HL-60/S4 treated with phorbol 12-myristate 13-acetate at 8.2 ng/mL for 4 days and 3 days (cell line): ENCODE data around the gene FXYD7.
"Not testable (repeated sequence)": the region's sequence is repeated elsewhere in the genome, so short reads cannot be mapped to it uniquely, and the experiment has no call there.

Experiments
- in situ Hi-C: fragments of 300-500 bp; cut with MboI; formaldehyde crosslinking; loops from 2 replicates; pipeline ENCODE4 v1.15.0; 2022; ENCODE audit warnings: low sequenced_read_pairs

Gene FXYD7

GRCh38 chr19:35142606-35143230 is 337 bp upstream of the FXYD7 start:
- in situ Hi-C loops, result no loop called here

DNA sequence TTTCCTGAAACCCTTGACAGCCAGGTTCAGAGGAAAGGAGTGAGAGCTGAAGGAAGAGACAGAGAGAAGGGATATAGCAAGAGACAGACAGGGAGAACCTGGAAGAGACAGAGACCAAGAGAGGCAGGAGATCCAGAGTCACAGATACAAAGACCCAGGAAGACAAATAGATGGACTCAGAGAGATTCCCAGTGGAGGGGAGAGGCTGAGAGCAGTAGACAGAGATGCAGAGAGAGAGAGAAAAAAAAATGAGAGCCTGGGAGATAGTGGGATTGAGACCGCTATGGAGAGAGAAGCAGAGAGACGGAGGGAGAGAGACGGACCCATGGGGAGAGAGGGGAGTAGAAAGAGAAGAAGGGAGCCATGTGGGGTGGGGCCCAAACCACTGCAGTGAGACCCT is 763 bp downstream of the FXYD7 start:
- in situ Hi-C loops, result no loop called here

DNA sequence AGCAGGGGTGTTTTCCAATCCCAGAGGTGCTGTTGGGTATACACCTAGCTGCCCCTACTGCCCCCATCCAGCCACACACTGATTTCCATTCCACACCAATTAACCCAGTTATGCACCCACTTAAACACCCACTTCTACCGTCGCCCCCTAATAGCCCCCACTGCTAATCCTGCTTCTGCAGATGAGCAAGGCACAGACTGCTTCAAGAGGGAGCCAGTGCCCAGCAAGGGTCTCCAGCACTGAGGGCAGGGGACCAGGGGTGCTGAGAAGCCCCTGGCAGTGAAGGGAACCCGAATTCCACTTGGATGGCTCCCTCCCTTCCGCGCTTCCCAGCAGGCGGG is 1.2 kb downstream of the FXYD7 start:
- in situ Hi-C loops, result no loop called here

- in situ Hi-C loops, result no loop called here
Measured at GRCh38 chr19:35144600-35145436, 1.8 kb downstream of the FXYD7 start.

GRCh38 chr19:35146746-35147459 is 3.8 kb downstream of the FXYD7 start:
- in situ Hi-C loops, result no loop called here

- in situ Hi-C loops, result no loop called here
Measured at GRCh38 chr19:35149463-35149862, 6.4 kb downstream of the FXYD7 start.

DNA sequence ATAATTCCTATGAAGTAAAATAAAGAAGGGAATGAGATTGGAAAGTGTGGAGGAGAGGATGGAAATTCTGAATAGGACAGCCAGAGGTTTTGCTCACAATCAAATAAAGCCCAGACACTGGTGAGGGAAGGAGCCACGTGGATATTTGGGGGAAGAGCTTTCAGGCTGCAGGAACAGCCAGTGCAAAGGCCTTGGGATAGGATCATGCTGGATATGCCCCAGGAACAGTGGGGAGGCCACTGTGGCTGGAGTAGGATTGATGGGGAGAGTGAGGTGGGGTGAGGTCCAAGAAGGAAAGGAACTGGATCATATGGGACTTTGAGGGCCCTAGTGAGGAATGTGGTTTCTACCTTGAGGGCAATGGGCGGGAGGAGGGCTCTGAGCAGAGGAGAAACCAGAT is 7.4 kb downstream of the FXYD7 start:
- in situ Hi-C loops, result no loop called here

- in situ Hi-C loops, result no loop called here
Measured at GRCh38 chr19:35151273-35152065, 8.4 kb downstream of the FXYD7 start.

- in situ Hi-C loops, result not testable (repeated sequence)
Measured at GRCh38 chr19:35153129-35153522, 10.1 kb downstream of the FXYD7 start.

DNA sequence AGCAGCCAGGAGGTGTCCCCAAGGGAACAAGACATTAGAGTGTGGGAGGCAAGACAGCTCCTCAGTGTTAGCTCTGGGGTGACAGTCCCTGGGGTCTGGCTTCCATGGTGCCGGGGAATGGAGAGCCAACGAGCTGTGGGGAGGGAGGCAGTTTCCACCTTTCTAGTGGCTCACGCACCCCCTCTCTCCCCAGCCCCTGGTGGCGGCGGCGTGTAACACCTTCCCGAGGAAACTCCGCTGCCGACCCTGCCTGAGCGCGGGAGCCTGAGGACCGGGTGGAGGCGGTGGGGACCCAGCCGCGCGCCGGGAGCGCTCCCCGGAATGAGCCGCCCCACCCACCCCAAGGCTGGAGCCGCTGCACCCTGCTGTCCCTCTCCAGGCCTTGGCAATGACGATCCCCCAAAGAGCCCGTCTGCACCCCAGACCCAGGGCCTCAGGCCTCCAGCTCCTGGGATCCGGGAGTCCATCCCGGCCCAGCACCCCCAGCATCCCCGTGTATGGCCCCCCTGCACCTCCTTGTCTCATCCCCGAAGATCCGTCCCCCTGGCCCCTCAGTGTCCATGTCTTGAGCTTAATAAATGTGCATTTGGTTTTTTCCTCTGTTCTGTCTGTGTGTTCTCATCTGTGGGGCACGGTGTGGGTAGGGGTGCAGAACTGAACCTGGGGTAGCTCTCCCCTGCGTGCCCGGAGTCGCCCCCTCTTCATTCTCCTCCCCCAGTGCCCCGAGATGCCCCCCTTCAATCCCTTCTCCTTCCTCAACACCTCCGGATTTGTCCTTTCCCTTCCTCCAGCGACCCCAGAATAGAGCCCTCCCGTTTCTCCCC is 10.9 kb downstream of the FXYD7 start:
- in situ Hi-C loops, result no loop called here

DNA sequence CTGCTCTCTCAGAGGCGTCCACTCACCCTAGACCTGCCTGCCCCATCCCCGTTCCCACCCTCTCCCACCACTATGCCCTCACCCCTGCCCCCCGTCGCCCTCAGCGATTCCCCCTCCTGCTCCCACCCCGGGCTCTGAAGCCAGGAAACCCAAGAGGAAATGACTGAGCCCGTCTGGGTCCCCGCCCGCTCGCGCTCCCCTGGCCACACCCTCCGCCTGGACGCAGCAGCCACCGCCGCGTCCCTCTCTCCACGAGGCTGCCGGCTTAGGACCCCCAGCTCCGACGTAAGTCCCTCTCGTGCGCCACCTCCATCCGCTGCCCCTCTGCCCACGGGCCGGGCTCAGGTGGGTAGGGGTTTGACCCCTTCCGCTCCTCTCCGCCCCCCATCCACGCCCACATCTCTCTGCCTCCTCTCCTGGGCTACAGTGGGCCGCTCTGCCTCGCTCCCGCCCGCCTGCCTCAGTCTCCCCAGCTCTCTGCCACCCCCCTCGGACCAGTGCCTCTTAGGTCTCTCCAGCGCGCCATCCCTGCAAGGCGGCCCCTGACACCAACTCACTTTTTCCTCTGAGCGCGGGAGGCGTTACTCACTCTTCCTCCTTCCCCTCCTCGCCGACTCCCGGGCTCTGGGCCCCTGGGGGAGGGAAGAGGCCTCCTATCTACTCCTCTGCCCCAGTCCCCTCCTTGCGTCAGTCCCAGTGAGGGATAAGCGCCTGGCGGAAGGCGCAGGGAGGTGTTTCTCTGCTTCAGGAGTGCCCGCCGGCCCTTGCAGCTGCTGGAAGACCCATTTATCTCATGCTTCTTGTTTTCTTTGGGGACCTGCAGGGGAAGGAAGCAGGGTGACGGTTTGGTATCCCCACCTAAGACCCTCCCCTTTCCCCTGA is 11.7 kb downstream of the FXYD7 start, which contains the start of gene FXYD5:
FXYD5 (plus strand) TSS at position 211 of the 882 bp plus-strand sequence. CDS start 816 bp downstream, outside the sequence.
- in situ Hi-C loops, result no loop called here

GRCh38 chr19:35155441-35155840 is 12.4 kb downstream of the FXYD7 start:
- in situ Hi-C loops, result no loop called here

- in situ Hi-C loops, result no loop called here
Measured at GRCh38 chr19:35155981-35156672, 13.1 kb downstream of the FXYD7 start.

DNA sequence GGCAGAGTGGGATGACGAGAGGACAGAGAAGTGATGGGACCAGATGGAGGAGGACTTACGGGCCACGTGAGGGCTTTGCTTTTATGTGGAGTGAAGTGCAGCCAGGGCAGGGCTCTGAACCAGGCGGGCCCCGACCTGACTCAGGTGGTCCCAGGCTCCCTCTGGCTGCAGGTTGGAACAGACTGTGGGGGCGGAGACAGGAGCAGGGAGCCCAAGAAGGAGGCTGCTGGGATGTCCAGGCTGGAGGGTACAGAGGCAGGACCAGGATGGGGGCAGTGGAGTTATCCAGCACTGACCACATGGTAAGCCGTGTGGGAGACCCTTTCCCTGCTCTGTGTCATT is 13.6 kb downstream of the FXYD7 start:
- in situ Hi-C loops, result no loop called here

DNA sequence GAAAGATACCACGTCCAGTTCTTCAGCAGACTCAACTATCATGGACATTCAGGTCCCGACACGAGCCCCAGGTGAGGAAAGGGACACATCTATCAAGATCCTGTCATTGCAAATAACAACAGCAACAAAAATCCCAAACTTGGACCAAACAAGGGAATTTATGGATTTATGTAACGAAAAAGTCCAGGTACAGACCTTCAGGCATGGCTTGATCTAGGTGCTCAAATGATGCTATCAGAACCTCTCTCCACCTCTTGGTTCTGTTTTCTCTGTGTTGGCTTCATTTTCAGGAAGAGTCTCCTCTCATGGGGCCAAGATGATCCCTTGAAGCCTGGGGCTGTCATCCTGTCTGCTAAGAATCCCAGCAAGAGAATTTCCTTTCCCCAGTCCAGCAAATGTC is 14.4 kb downstream of the FXYD7 start:
- in situ Hi-C loops, result no loop called here

DNA sequence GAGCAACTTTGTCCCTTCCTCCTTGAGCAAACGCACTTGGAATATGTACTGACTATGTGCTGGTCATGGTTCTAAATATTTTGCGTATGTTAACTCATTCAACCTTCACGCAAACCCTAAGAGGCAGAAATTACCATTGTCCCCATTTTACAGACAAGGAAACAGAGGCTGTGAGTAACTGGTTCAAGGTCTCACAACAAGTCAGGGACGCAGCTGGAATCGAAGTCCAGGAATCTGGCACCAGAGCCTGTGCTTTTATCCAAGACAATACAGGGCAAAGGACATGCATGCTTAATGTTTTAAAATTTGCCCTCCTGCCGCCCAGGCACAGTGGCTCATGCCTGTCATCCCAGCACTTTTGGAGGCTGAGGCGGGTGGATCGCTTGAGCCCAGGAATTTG is 16.6 kb downstream of the FXYD7 start:
- in situ Hi-C loops, result no loop called here

GRCh38 chr19:35160629-35161433 is 17.8 kb downstream of the FXYD7 start:
- in situ Hi-C loops, result no loop called here

GRCh38 chr19:35161434-35161743 is 18.3 kb downstream of the FXYD7 start:
- in situ Hi-C loops, result no loop called here
